Nucleus accumbens (tissue), 56 donors: Measurements from ENCODE around the gene ASB1.
A peak's percentile ranks its signal among the peaks of the same experiment; 100 is the strongest.
"Not testable (repeated sequence)": the region's sequence is repeated elsewhere in the genome, so short reads cannot be mapped to it uniquely, and the experiment has no call there.

Source experiments
- DNase-seq, 56 donors: peaks; one replicate each; lab custom pipeline; 2025; lab: John Stamatoyannopoulos, UW

ASB1 gene

DNA sequence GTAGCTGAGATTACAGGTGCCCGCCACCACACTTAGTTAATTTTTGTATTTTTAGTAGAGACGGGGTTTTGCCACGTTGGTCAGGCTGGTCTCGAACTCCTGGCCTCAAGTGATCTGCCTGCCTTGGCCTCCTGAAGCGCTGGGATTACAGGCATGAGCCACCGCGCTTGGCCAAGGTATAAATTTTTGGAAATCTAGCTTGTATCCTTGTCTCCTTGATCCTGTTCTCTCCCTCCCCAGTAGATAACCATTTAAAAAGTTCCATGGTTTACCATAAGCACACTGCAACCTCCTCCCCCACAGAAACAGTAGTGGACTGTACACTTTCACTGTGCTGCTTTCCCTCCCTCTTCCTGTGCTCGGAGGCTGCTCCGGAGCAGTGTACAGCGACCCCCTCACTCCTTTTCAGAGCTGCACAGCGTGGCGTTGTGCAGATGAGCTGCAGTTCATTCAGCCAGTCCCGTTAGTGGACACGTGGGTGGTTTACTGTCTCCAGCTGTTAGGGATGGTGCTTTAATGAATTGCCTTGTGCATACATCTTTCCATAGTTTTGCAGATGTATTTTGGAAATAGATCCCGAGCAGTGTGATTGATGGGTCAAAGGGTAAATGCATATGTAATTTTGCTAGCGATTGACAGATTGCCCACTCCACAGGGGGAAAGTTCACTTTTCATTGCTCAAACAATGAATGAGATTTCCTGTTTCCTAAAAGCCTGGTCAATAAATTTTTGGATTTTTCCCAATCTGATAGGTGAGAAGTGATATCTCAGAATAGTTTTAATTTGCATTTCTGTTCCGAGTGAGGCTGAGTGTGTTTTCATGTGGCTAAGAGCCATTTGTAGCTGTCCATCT is 14.8 kb downstream of the ASB1 start:
- DNase-seq = no peak

DNA sequence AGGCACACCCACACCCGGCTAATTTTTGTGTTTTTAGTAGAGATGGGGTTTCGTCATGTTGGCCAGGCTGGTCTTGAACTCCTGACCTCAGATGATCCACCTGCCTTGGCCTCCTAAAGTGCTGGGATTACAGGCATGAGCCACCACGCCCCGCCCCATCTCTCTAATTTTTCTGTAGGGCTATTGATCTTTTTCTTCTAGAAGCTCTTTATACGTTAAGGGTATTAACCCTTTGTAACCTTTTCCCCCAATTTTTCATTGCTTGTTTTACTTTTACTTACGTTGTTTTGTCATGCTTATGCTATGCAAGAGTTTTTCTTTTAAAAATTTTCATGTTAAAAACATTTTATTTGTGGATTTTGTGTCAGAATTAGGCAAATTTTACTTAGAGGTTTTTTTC is 15.5 kb downstream of the ASB1 start:
- not testable (repeated sequence) for DNase-seq

DNA sequence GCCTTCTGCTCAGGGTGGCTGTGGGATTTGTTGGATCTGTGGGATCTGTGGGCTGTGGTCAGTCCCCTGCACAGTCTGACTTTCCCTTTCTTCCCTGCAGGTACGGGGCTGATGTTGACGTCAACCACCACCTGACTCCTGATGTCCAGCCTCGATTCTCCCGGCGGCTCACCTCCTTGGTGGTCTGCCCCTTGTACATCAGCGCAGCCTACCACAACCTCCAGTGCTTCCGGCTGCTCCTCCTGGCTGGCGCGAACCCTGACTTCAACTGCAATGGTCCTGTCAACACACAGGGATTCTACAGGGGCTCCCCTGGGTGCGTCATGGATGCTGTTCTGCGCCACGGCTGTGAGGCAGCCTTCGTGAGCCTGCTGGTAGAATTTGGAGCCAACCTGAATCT is 17.5 kb downstream of the ASB1 start:
- DNase-seq = no peak

DNA sequence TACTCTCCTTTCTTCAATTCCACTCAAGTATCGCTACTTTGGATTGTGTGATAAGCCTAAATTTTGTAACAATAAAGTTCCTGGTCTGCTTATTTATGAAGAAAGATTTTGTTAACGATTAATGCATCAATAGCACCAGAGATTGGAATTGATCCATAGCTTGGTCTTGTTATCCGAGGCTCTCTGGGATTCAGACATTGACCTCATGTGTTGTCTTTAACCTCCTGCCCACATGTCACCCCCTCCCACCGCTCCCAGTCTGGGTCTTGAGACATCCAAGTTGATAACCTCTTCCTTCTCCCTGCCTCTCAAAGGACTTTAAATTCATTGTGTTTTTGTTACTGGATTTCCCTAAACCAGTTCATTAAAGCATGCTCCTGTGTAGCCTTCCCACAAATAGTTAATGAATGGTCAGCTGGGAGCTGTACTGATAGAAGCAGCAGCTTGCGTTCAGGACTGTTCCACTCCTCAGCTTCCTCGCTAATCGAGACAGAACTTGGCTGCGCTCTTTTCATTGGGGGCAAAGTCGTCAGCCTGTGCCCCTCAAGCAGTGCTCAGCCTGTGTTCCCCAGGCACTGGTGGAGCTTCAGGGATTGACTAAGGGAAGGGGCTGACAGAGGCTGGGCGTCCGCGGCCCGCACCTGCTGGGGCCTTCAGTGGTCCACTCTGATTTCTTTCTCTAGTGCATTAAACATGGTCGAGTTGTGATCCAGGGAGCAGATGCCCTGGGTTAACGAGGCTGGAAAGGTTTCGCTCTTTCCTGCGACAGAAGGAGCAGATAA is 18.9 kb downstream of the ASB1 start:
- DNase-seq = no peak

- DNase-seq = no peak
These were observed 19.6 kb downstream of the ASB1 start for GRCh38 chr2:238446371-238446770.

GRCh38 chr2:238448031-238448955 is 21.6 kb downstream of the ASB1 start:
- no peak for DNase-seq

DNA sequence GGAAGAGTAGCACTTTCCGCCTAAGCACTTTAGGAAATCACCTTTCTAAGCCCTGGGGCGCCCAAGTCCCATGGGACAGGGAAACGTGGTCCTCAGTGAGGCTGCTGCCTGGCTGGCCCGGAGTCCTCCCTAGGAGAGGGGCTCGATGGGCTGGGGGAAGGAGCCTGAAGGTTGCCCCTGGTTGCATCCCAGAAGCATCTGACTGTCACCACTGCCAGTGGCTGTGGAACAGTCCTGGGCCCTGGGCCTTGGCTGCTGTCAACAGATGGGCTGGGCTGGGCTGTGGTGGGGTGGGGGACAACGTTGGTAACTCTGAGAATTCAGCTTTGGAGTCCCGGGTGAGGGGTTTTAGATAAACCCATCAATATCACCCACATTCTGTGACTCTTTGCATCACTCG is 22.5 kb downstream of the ASB1 start:
- DNase-seq = no peak

DNA sequence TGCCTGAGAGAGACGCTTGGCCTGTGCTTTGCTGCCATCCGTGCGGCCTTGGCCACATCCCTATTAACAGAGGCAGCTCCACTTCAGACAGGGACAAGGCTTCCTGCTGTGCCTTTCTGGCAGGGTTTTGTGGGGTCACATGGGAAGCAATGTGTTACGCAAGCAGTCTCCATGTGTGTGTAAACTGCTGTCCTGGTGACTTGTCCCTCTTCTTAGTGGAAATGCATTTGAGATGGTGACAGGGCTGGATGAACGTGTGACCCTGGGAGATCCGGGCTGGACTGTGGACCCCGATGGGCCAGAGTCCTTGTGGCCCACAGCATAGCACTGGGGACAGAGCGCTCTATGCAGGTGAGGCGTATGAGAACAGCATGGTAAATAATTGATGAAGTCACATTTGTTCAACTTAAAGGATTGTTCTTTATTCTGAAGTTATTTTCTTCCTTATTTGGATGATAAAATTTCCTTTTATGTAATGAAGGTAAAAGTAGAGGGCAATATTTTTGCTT is 23.2 kb downstream of the ASB1 start:
- peak in 3 of 56 donors; percentile 15 to 28 (median 22) for DNase-seq

GRCh38 chr2:238450440-238450861 is 23.7 kb downstream of the ASB1 start:
- no peak for DNase-seq

- no peak for DNase-seq
These were observed 27.1 kb downstream of the ASB1 start for GRCh38 chr2:238453842-238454241.

- no peak for DNase-seq
These were observed 29.7 kb downstream of the ASB1 start for GRCh38 chr2:238456449-238456848.

DNA sequence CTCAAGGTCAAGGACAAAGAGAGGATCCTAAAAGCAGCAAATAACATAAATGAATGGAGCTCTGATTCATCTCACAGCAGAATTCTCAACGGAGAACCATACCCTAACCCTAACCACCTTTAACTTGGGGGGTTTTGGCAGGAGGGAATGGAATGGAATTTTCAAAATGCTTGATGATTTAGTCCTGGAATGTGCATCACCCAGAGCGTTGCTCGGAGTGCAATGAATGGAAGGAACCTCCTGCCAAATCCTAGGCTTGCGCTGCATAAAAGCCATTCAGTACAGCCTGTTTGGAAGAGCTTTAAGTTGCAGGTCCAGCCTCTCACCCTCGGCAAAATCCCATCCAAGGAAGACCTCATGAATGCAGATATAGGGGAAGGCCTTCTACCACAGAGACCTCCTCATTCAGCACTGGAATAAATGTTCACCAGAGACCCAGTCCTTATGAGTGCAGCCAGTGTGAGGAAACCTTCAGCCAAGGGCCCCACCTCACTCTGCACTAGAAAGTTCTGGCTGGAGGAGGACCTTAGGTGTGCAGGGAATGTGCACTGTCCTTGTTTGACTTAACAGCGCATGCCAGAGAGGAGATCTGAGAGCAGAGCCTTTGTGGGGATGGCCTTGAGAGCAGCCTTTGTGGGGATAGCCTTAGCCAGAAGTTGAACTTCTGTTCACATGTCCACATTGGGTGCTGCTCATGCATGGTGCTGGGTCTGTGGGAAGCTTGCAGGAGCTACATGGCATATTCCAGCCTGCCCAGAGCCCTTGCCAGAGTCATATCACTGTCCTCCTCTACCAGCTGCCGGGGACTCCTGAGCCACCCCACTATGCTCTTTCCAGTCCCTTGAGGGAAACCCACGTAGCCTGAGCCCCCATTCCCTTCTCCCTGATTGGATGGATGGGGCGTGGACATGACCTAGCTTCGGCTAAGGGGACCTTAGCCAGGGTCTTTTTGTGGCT is 30.5 kb downstream of the ASB1 start:
- DNase-seq = no peak

DNA sequence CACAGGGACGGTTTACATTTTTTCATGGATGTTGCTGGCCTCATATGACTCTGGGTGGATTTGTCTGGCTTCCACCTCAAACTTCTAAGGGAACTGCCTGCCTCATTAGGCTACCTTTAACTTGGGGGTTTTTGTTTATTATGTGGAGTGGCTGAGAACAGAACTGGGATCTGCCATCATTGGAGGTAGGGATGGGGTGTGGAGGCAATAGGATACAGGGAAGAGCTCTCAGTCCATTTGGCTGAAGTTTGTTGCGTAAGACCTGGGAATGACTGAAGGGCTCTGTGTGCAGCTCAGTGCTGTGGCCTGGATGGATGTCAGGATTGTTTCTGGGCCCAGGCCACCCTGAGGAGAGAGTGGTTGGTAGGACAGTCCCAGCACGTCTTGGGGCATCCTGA is 31.2 kb downstream of the ASB1 start:
- DNase-seq = no peak

DNA sequence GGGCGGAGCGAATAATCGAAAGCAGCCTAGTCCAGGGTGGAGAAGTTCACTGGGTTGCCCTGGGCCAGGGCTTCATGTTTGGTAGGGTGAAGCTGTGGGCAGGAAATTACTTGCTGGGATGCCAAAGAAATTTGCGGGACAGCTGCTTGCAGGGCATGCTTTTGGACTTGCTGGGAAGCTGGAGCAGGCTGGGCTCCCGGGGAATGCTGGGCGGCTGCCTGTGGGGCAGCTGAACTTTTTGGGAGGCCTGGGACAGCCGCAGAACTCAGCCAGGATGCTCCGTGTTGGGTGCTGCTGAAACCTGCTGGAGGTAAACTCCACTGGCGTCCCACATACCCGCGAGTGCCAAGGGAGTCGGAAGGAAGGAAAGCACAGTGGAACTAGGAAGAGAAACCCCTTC is 31.9 kb downstream of the ASB1 start:
- DNase-seq = peak in 2 of 56 donors; percentile 19 to 49

GRCh38 chr2:238459081-238459629 is 32.4 kb downstream of the ASB1 start:
- peak in 22 of 56 donors; percentile 9 to 63 (median 38) for DNase-seq

- no peak for DNase-seq
These were observed 34.3 kb downstream of the ASB1 start for GRCh38 chr2:238461051-238461450.

DNA sequence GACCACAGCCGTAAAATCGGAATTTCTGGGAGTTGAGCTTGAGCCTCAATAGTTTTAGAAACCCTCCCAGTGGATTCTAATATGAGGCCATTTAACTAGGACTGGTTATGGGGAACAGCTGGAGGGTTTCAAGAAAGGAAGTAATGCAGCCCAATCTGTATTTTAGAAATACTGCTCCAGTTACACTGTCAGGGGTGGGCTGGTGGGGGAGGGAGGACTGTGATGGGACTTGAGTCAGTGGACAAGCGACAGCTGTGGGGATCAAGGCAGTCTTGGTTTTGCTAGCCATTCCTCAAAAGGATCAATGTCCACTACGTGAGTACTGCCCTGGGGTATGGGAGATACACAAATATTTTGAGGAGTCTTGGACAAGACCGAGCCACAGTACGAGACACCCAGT is 34.8 kb downstream of the ASB1 start:
- no peak for DNase-seq

DNA sequence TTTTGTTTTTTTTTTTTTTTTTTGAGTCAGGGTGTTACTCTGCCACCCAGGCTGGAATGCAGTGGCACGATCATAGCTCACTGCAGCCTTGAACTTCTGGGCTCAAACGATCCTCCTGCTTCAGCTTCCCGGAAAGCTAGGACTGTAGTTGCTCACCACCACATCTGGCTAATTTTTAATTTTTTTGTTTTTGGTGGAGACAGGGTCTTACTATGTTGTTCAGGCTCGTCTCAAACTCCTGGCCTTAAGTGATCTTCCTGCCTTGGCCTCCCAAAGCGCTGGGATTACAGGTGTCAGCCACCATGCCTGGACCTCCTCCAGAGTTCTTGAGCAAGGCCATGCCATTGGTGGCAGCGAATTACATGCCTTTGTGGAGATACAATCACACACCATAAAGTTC is 35.2 kb downstream of the ASB1 start:
- no peak for DNase-seq
